HG03342 (cell line): ENCODE results near the gene SOAT2.
A peak's percentile ranks its signal among the peaks of the same experiment; 100 is the strongest.

Source experiments
- ATAC-seq: cut with Tn5 transposase; IDR thresholded peaks from one replicate; pipeline ENCODE4 v1.9.1; 2021; ENCODE audit warnings: mild to moderate bottlenecking, moderate library complexity; ENCODE audit not compliant: unreplicated experiment

SOAT2 gene

DNA sequence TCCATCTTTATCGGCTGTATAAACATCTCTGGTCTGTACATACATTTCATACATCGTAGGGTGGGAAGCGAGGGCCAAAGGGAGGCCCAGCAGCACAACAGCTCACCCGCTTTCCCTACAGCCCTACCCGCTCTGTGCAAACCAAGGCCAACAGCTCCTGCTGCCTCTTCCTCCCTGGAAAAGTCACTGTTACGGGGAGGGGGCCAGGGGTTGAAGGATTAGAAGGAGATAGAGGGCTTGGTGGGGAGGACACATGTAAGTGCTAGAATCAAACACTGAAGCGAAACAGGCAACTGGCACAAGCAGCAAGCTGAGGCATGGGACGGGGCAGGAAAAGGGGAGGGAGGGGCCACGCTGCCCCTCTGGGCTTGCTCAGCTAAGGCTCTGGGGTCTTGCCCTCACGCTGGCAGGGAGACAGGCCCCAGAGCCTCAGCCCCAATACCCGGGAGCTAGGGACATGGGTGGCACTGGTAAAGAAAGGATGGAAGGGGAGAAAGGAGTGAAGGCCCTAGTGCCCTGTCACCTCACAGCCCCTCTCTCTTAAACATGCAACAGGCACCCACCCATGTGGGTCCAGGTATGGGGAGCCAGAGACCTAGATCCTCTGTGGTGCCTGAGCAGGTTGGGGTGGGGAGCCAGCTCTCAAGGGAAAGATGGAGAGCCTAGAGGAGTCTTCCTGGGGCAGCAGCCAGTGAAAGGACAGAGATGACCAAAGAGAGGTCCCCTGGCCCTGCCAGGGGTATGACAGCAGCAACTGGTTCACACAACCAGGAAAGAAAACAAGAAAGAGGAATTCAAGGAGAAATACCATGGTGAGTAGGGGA lies 38.5 kb upstream of the SOAT2 start:
- ATAC-seq: no peak

DNA sequence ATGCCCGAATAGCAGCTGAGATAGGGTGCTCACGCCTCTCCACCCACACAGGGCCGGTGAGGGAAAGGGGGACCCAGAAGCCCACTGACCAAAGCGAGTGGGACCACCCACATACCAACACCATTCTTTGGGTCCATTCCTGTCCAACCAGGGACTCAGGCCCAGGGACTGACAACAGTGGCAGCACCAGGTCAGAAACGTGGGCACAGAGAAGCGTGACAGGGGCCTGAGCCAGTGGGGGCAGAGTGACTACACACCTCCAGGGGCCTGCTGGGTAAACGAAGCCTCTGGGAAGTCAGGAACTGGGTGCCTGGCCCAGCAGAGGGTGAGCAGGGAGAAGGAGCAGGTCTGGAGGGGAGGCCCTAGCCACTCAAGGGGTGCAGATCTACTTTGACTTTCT lies 37.8 kb upstream of the SOAT2 start:
- no peak for ATAC-seq

DNA sequence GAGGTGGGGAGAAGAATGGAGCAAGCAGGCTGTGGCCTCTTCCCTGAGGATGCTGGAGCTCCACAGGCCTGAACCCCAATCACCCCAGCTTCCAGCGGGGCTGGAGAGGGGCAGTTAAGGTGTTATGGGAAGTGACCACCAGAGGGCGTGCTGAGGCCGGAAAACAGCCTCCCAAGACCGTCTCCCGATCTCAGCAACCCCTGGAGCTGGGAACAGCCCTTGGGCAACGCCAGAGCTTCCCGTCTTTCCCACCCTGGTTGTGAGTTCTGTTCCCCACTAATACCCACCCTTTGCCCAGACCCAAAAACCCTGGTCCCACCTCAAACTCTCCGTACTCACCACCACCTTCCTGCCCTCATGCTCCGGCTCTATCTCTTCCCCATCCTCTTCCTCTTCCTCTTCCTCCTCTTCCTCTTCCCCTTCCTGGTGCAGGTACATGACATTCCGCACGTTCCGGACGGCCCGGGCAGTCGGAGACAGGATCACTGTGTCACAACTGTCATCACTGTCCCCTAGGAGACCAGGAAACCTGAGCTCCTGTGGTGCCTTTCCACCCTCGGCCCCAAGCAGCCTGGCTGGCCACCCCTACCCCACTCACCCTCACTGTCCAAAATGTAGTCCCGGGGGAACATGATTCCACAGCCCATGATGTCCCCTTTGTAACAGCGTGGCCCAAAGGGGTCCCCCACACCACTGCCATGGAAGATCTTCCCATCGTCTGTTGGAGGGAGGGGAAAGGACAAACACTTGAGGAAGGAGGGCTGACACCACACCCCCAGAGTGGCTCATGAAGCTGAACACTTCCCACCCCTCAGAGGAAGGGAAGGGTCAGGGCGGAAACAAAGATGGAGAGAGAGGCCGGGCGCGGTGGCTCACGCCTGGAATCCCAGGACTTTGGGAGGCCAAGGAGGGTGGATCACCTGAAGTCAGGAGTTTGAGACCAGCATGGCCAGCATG lies 37.0 kb upstream of the SOAT2 start:
- no peak for ATAC-seq

DNA sequence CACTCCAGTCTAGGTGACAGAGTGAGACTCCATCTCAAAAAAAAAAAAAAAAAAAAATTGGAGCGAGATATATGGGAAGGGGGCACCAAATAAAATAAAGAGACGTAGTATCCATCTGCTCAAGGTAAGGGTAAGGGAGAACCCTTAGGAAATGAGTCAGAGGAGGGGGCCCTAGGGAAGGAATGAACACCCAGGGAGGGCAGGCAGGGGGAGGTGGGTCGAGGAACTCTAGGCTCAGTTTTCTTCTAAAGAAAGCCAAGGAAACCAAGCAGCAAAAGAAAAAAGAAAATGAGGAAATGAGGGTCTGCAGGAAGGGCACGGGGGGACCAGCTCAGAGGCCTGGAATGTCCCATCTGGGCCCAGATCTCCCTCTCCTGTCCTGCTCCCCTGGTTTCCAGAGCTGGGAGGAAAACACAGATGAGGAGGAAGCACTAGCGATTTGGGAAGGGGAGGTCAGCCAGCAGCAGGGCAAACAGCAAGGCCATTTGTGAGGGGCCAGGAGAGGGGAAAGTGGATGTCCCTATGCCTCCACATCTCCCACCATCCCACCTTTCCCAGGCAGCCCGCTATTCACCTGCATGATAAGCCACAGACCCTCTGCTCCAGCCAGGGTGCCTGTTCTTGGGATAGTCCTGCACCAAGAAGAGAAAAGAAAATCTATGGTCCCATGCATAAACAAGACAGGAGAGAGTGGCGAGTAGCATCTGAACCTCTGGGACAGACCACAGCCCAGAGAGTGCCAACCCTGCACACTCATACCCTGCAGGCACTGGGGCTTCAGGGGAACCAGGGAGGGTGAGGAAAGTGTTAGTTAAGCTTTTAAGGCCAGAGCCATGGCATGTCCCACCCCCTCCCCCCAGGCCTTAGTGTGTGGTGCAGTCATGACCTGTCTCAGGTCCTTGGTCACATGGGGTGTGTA lies 36.0 kb upstream of the SOAT2 start:
- no peak for ATAC-seq

DNA sequence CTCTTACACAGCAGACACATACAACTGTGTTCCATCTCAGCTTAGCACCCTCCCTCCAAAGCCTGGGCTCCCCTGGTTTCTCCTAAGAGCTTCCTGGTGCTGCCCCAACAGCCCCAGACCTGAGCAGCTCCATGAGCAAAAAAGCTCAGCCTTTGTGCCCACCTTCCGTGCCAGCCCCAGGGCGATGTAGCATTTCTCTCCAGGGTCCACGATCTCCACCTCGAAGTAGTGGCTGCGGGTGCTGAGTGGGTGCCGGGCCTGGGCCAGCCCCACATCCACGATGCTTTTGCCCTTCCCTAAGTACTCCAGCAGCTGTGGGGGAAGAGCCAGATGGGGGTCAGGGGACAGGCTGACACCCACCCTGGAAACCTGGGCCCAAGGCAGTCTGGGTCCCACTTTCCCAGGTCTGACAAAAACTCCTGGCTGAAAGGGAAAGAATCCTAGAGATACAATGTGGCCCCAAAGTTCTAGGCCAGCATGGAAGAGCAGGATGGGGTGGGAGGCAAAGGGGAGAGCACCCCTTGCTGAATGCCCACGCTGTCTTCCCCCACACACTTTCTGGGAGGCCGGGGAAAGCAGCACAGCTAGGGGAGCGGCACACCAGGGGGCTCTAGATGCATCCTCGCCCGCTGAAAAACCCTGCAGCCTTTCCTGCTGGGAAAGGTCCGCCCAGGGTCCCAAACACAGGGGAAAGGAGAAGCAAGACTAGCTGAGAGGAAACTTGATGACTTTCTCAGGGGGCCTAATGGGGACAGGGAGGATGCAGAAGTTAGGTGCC lies 35.1 kb upstream of the SOAT2 start:
- no peak for ATAC-seq

DNA sequence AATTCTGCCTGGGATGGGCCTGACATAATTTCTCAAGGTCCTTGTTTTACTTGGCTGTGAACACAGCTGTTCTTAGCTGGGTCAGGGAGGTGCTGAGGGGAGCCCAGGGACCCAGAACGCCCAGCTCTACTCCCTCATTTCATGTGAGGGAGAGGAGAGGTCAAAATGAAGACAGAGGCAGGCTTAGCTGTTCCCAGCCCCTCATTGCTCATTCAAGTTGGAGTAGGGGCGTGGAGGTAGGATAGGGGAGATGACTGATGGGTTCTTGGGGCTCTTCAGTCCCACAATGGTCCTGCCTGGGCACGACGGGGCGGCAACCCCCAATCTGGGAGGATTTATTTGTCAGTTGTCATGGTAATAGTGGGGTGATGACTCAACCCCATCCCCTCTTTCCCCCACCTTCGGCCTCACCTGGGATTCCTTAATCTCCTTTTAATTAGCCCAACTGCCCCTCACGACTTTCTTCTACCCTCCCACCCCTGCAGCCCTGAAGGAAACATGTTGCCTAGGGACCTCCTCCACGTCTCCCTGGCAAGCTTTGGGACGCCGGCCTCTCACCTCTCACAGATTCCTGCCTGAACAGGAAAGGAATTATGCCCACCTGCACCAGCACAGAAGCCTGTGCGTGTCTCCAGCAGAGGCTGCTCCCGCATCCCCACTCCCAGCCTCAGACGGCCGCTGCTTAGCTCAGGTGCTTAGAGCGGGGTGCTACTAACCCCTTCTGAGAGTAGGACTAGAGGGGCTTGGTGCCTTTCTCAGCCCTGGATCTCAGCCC lies 34.3 kb upstream of the SOAT2 start:
- no peak for ATAC-seq

DNA sequence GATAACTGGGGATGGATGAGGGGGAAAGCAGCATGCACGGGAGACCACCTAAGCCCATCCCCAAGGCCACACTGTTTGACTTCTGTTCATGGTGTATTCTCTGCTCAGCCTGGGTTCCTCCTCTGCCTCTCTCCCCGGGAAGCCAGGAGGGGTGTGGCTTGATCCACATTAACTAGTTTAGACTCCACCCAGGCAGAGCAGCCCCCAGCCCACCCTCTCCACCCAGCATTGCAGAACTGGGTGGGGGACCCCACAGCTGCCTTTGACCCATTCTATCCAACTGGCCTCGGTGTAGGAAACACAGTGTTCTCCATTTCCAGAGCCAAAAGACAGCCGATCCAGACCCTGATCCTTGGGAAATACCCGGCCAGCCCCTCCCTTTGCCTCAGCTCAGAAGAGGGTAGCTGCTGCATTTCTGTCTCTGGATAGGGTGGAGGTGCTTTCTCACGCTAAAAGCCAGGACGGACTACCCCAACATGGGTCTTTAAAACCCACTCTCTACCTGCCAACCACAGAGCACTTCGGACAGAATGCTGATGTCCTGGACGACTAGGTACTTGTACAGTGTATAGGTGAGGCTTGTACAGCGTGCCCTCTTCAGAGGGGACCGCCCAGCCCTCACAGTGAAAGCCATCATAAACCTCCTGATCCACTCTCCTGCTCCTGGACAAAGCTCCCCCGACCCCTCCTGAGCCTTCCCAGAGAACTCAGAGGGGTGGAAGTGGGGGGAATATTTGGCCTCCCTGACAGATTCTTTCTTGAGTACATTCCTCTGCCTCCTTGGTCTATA lies 33.5 kb upstream of the SOAT2 start:
- ATAC-seq: no peak

DNA sequence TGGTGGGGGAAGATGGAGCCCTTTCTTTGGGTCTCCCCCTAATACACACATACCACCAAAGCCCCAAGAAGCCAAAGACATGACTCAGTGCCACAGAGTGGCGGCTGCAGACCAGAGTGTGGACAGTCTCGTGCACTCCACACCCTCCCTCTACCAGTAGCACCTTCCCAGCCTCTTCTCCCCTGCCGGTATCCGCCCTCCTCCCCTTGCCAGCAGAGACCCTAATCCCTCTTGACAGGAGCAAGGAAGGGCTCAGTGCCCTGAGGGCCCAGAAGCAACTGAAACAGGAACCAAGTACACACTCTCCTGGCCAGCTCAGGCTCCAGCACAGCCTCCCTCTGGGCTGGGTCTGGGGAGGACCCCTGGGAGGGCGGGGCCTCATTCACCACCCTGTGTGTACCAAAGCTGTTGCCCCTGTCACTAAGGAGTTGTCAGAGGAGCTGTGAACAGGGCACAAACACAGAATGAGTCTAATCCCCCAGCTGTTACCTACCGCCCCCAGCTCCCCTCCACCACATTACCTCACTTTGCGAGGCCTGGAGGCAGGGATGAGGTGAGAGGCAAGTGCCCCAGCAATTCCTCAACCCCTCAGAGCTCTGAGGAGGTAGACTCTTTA lies 32.3 kb upstream of the SOAT2 start:
- ATAC-seq: no peak

DNA sequence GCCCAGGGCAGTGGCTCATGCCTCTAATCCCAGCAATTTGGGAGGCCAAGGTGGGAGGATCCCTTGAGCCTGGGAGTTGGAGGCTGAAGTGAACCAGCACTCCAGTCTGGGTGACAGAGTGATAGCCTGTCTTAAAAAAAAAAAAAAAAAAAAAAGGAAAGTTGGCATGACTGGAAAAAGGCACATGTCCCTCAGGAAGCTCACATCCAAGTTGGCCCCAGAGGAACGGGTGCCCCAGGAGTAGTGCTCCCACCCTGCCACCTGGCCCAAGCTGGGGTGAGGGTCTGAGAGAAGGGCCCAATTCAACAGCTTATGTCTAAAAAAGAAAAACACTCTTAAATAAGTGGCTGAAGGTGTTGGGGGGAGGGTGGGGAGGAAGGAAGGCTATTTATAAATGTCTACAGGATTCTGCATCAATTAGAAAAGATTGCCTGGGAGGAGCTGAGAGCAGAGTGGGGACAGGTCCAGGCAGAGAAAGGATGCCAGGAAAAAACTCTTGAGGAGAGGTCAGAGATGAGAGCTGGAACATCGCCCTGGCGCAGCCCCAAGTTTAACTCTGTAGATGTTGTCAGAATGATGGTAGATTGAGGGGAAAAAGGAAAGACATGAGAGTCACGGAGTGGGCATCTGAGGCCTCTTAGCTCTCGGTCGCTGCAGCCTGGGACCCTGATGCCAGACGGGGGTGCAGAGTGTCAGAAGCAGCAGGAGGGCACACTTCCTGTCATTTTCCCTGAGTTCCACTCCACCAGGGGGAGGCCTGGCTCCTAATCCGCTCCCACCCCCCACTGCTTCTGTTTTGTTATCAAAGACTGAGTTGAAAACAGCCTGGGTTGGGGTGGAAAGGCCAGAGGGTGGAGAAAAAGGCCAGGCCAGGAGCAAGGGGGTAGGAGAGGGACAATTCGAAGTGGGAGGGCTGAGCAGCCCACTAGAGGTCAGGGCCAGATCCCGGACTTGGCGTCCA lies 31.4 kb upstream of the SOAT2 start:
- no peak for ATAC-seq

DNA sequence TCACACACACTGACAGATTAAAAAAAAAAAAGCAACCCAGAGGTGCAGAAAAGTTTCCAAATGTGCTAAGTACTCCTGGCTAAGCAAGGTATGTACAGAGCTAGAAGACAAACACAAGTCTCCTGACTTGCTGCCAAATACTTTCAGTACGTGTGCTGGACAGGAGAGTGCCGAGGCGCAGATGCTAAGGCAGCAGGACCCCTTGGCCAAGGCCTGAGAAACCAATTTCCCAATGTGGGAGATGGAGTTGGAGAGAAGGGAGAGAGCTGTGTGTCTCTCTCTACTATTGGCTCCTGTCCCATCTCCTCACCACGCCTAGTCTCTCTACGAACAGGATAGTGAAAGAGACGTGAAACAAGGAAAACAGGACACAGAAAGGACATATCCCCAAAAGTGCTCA lies 29.4 kb upstream of the SOAT2 start:
- no peak for ATAC-seq

DNA sequence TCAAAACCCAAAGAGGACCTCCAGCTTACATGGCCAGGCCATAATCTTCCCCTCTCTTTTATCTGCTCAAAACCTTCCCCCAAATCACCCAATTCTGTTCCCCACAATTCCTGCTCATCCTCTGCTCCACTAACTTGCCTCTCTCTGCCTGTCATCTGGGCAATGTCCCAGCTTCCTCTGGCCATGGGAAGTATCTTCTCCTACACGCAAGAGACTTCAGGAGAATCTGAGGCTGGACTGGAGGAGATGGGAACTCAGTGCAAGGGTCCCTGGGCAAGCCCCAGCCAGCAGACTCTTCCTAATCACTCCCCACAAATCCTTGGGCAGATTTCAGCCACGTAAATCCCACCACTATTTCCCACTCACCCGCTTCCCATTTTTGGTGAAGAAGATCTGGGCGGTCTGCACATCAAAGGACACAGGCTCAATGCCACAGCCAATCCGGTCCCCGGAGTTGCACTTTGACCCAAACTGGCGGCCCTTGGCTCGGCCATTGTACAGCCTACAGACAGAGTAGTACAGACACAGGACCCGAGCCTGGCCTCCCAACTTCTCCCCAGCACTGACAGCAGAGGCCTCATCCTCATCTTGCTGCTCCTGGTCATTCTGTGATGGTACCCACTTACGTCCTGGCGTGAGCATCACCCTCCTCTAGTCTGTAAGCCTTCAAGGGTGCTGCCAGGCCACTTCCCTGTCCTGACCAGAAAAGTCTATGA lies 28.8 kb upstream of the SOAT2 start:
- no peak for ATAC-seq

DNA sequence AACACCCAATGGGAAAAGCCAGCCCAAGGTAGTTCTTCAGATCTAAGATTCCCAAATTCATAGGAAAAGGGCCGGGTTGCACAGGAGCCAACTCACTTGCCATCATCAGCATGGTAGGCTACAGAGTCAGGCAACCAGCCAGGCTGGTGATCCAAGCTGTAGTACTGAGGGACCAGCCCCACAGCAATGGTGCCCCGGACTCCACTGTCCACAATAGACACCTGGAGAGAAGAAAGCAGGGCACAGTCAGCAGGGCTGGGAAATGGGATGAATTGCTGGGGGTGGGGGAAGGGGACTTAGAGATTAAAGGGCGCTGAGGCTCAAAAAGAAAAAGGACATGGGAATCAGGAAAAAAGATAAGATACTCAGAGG lies 28.3 kb upstream of the SOAT2 start:
- ATAC-seq: no peak

DNA sequence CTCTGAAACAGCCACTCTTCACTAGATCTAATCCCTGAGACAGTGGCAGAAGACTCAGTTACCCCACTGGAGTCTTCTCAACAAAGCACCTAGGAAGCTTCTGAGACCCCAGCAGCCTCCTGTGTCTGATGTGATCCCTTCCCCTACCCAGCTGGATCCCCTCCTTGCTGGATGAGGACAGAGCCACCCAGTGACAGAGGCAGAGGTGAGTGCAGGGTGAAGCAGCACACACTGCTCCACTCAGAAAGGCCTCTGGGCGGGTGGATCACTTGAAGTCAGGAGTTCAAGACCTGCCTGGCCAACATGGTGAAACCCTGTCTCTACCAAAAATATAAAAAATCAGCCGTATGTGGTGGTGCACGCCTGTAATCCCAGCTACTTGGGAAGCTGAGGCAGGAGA lies 26.8 kb upstream of the SOAT2 start:
- no peak for ATAC-seq

DNA sequence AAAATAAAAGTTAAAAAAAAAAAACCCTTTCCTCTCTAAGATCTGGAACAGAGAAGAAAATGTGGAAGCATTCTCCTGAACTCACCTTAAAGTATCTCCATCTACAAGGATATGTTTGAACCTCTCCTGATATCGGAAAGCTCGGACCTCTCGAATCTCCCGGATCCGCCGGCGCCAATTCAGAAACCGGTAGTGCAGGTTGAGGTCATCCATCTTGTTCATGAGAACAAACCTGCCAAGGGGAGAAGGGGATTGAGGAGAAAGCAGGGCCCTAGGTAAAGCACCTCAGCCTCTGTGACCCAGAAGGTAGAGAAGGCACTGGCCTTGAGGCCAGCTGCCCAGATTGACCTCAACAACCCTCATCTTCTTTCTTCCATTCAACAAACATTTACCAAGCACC lies 26.3 kb upstream of the SOAT2 start:
- ATAC-seq: no peak

DNA sequence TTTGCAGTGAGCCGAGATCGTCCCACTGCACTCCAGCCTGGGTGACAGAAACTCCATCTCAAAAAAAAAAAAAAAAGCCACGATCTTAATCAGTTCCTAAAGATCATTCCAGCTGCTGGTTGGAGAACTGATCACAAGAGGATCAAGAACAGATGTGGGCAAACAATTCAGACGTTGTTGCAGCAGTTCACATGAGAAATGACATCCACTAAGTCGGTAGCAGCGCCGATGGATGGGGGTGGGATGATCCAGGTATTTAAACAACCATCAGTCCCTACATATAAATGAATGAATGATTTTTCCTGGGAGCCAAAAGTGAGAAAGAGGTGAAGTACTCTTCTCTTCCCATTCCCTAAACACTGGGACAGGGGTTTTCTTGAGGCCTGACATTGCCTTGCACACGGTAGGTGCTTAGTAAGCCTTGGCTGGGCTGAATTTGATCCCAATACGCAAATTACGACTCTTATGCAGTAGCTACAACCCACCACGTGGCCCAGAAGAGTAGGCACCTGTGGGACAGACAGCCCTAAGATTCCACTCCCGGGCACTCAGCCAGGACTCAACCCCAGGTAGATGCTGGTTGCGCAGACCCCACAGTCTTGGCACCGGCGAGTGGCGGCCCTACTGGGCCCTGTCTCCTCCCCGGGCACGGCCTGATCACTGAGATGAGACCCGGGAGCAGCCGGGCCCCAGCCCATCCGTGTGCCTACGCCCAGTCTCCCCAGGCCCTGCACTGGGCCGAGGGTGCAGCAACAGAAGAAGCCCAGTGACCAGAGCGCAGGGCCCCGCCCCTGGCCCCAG lies 24.7 kb upstream of the SOAT2 start:
- peak; percentile 24 for ATAC-seq
